Tibial nerve (tissue), 4 donors: Measurements from ENCODE around the gene CTNNA2.

Experiments used
- EP300 ChIP-seq, 2 donors: sonication (generic); formaldehyde crosslinking; IDR thresholded peaks; one replicate each; pipeline ENCODE4 v1.6.1; 2017; ENCODE audit warnings: antibody characterized with exemption in 2 of 2, mild to moderate bottlenecking in 1 of 2
- POLR2A ChIP-seq, 2 donors: fragments of 450-650 bp; IDR thresholded peaks; one replicate each; pipeline ENCODE4 v1.6.1; 2017; ENCODE audit warnings: antibody characterized with exemption in 2 of 2, mild to moderate bottlenecking in 2 of 2, moderate library complexity in 2 of 2
- TF ChIP-seq, protein P1 (sequence below), 5 experiments: fragments of 200-600 bp in 3 of 5; fragments of 450-650 bp in 2 of 5; sonication (generic) in 3 of 5; IDR thresholded peaks; one replicate each; pipeline ENCODE4 v1.5.1; 2016 to 2019; ENCODE audit warnings: antibody characterized with exemption in 5 of 5, mild to moderate bottlenecking in 3 of 5, moderate library complexity in 2 of 5

DNA sequence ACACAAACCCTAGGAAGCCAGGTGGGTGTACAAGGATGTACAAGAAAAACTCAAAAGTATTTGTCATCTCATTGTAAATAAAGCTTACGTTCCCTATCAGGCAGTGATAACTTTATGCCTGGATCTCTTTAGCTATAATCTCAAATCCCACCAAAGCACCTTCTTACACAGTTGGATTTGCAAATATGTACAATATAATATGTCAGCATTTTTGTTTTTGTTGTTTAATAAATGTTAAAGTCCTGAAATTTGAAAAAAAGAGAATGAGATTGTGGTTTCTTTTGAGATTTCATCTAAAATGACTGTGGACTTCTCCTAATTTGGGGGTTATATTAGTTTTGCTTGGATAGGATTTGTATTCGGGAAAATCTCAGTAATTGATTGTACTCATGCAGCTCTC is 709.8 kb downstream of the CTNNA2 start:
- TF ChIP-seq, protein P1, sequence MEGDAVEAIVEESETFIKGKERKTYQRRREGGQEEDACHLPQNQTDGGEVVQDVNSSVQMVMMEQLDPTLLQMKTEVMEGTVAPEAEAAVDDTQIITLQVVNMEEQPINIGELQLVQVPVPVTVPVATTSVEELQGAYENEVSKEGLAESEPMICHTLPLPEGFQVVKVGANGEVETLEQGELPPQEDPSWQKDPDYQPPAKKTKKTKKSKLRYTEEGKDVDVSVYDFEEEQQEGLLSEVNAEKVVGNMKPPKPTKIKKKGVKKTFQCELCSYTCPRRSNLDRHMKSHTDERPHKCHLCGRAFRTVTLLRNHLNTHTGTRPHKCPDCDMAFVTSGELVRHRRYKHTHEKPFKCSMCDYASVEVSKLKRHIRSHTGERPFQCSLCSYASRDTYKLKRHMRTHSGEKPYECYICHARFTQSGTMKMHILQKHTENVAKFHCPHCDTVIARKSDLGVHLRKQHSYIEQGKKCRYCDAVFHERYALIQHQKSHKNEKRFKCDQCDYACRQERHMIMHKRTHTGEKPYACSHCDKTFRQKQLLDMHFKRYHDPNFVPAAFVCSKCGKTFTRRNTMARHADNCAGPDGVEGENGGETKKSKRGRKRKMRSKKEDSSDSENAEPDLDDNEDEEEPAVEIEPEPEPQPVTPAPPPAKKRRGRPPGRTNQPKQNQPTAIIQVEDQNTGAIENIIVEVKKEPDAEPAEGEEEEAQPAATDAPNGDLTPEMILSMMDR (IDR thresholded peaks at IDR 0.05) = no peak
- no peak for TF ChIP-seq POLR2A (IDR thresholded peaks at IDR 0.05)
- TF ChIP-seq EP300 (IDR thresholded peaks at IDR 0.05) = no peak
